Common myeloid progenitor, CD34-positive (primary cell): ENCODE measurements around the gene C19orf44.

Source experiments
- CTCF ChIA-PET: fragments of 350-600 bp; sonication (Branson Sonifier 250); formaldehyde crosslinking; loops from one replicate; lab custom pipeline; 2021; ENCODE audit warnings: antibody characterized with exemption; lab: Charles Lee
- POLR2A ChIA-PET: fragments of 350-600 bp; sonication (Branson Sonifier 250); formaldehyde crosslinking; loops from one replicate; lab custom pipeline; 2021; ENCODE audit warnings: antibody characterized with exemption; lab: Charles Lee
- DNase-seq, 3 donors: peaks; one replicate each; pipeline versions ENCODE4 v3.0.0 to v3.0.0-alpha.2; 2013
- H3K27ac ChIP-seq, 2 experiments: 1 replicate in 1 of 2; 2 replicates in 1 of 2; pipeline ENCODE4 v1.7.0; 2013; ENCODE audit warnings: inconsistent platforms in 2 of 2, low read length in 2 of 2, mild to moderate bottlenecking in 2 of 2, low read depth in 1 of 2, moderate library complexity in 1 of 2; ENCODE audit not compliant: severe bottlenecking in 2 of 2, insufficient read depth in 1 of 2, poor library complexity in 1 of 2
- H3K27me3 ChIP-seq, 5 experiments: replicated peaks in 2 of 5; 1 replicate in 3 of 5; 2 replicates in 2 of 5; pipeline versions ENCODE4 v1.6.1 to v1.7.0; 2013; ENCODE audit warnings: low read length in 4 of 5, mild to moderate bottlenecking in 2 of 5, moderate library complexity in 2 of 5, inconsistent platforms in 1 of 5; ENCODE audit not compliant: insufficient read depth in 5 of 5, control insufficient read depth in 4 of 5
- H3K36me3 ChIP-seq, 4 experiments: 1 replicate in 2 of 4; 2 replicates in 2 of 4; pipeline versions ENCODE4 v1.6.1 to v1.7.0; 2013; ENCODE audit warnings: low read length in 3 of 4, control low read depth in 1 of 4, mild to moderate bottlenecking in 1 of 4; ENCODE audit not compliant: control insufficient read depth in 4 of 4, insufficient read depth in 4 of 4
- H3K4me1 ChIP-seq, 4 experiments: 1 replicate in 3 of 4; 2 replicates in 1 of 4; pipeline versions ENCODE4 v1.6.1 to v1.7.1; 2013; ENCODE audit warnings: low read length in 3 of 4, mild to moderate bottlenecking in 3 of 4, control low read depth in 1 of 4, inconsistent platforms in 1 of 4, moderate library complexity in 1 of 4; ENCODE audit not compliant: control insufficient read depth in 4 of 4, insufficient read depth in 4 of 4; ENCODE audit errors: control extremely low read depth in 1 of 4
- H3K4me3 ChIP-seq, 7 experiments: 1 replicate in 4 of 7; 2 replicates in 3 of 7; pipeline versions ENCODE4 v1.5.1 to v1.7.0; 2013; ENCODE audit warnings: mild to moderate bottlenecking in 7 of 7, low read length in 6 of 7, moderate library complexity in 6 of 7, inconsistent platforms in 2 of 7, low read depth in 2 of 7, control low read depth in 1 of 7; ENCODE audit not compliant: insufficient read depth in 4 of 7, control insufficient read depth in 1 of 7; ENCODE audit errors: extremely low read depth in 1 of 7
- H3K9me3 ChIP-seq, 5 experiments: 1 replicate in 4 of 5; 2 replicates in 1 of 5; pipeline versions ENCODE4 v1.6.1 to v1.7.1; 2013; ENCODE audit warnings: low read length in 4 of 5, mild to moderate bottlenecking in 2 of 5, inconsistent platforms in 1 of 5, low read depth in 1 of 5, moderate library complexity in 1 of 5; ENCODE audit not compliant: control insufficient read depth in 4 of 5, insufficient read depth in 2 of 5; ENCODE audit errors: control extremely low read depth in 1 of 5
- WGBS: methylation state at CpG from one replicate; pipeline ENCODE4 v1.1.5; 2013; ENCODE audit not compliant: insufficient coverage; 5-methylcytosine and 5-hydroxymethylcytosine counted together

C19orf44 gene

GRCh38 chr19:16559780-16560276 is 63.6 kb downstream of the C19orf44 start:
- Histone ChIP-seq H3K9me3 (no peaks in the 10 kb centered on the region), H3K36me3 (peaks cover 9 to 56% (median 25%) of the 10 kb centered on the region in 4 experiments), H3K4me3 (no peak overlapping the region), H3K27me3 (peaks cover 0 to 2% (median 0%) of the 10 kb centered on the region in 5 experiments), H3K4me1 (peaks cover 0 to 5% (median 4%) of the 10 kb centered on the region in 4 experiments), H3K27ac (no peak overlapping the region)
- no peak for DNase-seq
- POLR2A ChIA-PET, result interaction anchor here (0.6 kb wide), 1 partner anchor 394 kb away, joined by 4 read pairs; no protein-coding TSS in a partner anchor
- CTCF ChIA-PET, result no interaction called here
- 97% methylated on average over 10 of the region's 10 CpGs for whole genome bisulfite sequencing

- Histone ChIP-seq H3K27me3 (peaks cover 0 to 2% (median 0%) of the 10 kb centered on the region in 5 experiments), H3K4me1 (peaks cover 0 to 11% (median 9%) of the 10 kb centered on the region in 4 experiments), H3K27ac (no peak overlapping the region), H3K9me3 (no peaks in the 10 kb centered on the region), H3K36me3 (peaks cover 6 to 49% (median 24%) of the 10 kb centered on the region in 4 experiments), H3K4me3 (no peak overlapping the region)
- 100% methylated on average over 4 of the region's 8 CpGs for WGBS
- DNase-seq, result no peak
- POLR2A ChIA-PET, result interaction anchor here (0.6 to 1.3 kb wide), 4 partner anchors 26 to 126 kb away, joined by 3 to 4 read pairs (median 4); no protein-coding TSS in a partner anchor
- CTCF ChIA-PET, result interaction anchor here (0.9 kb wide), 1 partner anchor 45 kb away, joined by 4 read pairs; no protein-coding TSS in a partner anchor
Measured at GRCh38 chr19:16561382-16561781, 65.2 kb downstream of the C19orf44 start.

DNA sequence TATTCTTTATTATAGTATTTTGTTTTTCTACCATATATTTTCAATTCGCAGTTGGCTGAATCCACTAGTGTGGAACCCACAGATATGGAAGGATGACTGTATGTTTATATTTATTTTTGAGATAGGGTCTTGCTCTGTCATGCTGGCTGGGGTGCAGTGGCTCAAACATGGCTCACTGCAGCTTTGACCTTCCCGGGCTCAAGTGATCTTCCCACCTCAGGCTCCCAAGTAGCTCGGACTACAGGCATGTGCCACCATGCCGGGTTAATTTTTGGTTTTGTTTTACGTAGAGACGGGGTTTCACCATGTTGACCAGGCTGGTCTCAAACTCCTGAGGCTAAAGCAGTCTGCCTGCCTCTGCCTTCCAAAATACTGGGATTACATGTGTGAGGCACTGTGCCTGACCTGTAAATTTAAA is 66.4 kb downstream of the C19orf44 start:
- Histone ChIP-seq H3K27ac (no peak overlapping the region), H3K9me3 (no peaks in the 10 kb centered on the region), H3K4me1 (peaks cover 4 to 17% (median 15%) of the 10 kb centered on the region in 4 experiments), H3K4me3 (no peak overlapping the region), H3K27me3 (peaks cover 0 to 2% (median 0%) of the 10 kb centered on the region in 5 experiments), H3K36me3 (peaks cover 6 to 55% (median 24%) of the 10 kb centered on the region in 4 experiments)
- POLR2A ChIA-PET, result interaction anchor here (1.0 kb wide), 1 partner anchor 124 kb away, joined by 3 read pairs; no protein-coding TSS in a partner anchor
- DNase-seq, result no peak
- CTCF ChIA-PET, result interaction anchor here (0.8 kb wide), 1 partner anchor 143 kb away, joined by 3 read pairs; no protein-coding TSS in a partner anchor
- 96% methylated on average over 5 of the region's 6 CpGs for WGBS

GRCh38 chr19:16564842-16565241 is 68.6 kb downstream of the C19orf44 start:
- POLR2A ChIA-PET, result no interaction called here
- no peak for DNase-seq
- 95% methylated on average over 6 of the region's 7 CpGs for WGBS
- Histone ChIP-seq H3K36me3 (peaks cover 7 to 72% (median 26%) of the 10 kb centered on the region in 4 experiments), H3K27ac (no peak overlapping the region), H3K4me3 (no peak overlapping the region), H3K4me1 (peaks cover 4 to 17% (median 15%) of the 10 kb centered on the region in 4 experiments), H3K9me3 (no peaks in the 10 kb centered on the region), H3K27me3 (no peaks in the 10 kb centered on the region)
- CTCF ChIA-PET, result interaction anchor here (1.9 to 2.4 kb wide), 2 partner anchors 9 to 23 kb away, joined by 6 to 10 read pairs; no protein-coding TSS in a partner anchor

GRCh38 chr19:16566161-16566560 is 70.0 kb downstream of the C19orf44 start:
- H3K4me3 ChIP-seq, result peak overlapping the region in 4 of 7 experiments; percentile 17 to 35 (median 24)
- H3K4me1 ChIP-seq, result peaks cover 6 to 26% (median 19%) of the 10 kb centered on the region in 4 experiments
- H3K27me3 ChIP-seq, result no peaks in the 10 kb centered on the region
- no peaks in the 10 kb centered on the region for H3K9me3 ChIP-seq
- peak overlapping the region; percentile 40 to 59 for H3K27ac ChIP-seq
- CTCF ChIA-PET, result interaction anchor here (1.0 to 2.4 kb wide), 4 partner anchors 11 to 22 kb away, joined by 3 to 10 read pairs (median 4); no protein-coding TSS in a partner anchor
- H3K36me3 ChIP-seq, result peaks cover 6 to 73% (median 19%) of the 10 kb centered on the region in 4 experiments
- DNase-seq, result peak; percentile 93 to 98 (median 96)
- WGBS, result 0% methylated on average over 6 of the region's 10 CpGs
- POLR2A ChIA-PET, result interaction anchor here (0.7 to 1.5 kb wide), 5 partner anchors 10 to 24 kb away, joined by 4 to 7 read pairs (median 5); partner anchors contain the start of gene CHERP

DNA sequence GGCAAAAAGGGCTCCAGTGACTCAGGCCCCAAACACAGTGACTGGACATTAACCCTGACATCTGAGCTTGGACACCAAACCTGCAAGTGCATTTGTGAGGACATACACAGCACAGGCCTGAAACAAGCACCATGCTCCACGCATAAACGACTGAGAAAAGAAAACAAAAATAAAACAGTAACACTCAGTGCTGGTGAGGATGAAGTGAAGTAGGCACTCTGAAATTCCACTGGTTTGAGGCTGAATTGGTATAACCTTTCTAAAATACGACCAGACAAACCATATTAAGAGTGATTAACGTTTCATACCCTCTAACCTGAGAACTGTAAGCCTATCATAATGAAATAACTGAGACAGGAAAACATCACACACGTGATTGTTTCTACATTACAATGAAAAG is 70.5 kb downstream of the C19orf44 start:
- Histone ChIP-seq H3K9me3 (no peaks in the 10 kb centered on the region), H3K36me3 (peaks cover 3 to 68% (median 15%) of the 10 kb centered on the region in 4 experiments), H3K4me3 (peak overlapping the region in 3 of 7 experiments; percentile 19 to 35 (median 21)), H3K27me3 (no peaks in the 10 kb centered on the region), H3K4me1 (peaks cover 6 to 32% (median 24%) of the 10 kb centered on the region in 4 experiments), H3K27ac (peak overlapping the region; percentile 40 to 59)
- peak in 1 of 3 donors; percentile 22 for DNase-seq
- 100% methylated on average over 2 of the region's 5 CpGs for WGBS
- POLR2A ChIA-PET, result interaction anchor here (0.7 to 1.5 kb wide), 4 partner anchors 10 to 18 kb away, joined by 4 to 7 read pairs (median 4); no protein-coding TSS in a partner anchor
- CTCF ChIA-PET, result interaction anchor here (1.0 to 2.4 kb wide), 5 partner anchors 11 to 40 kb away, joined by 3 to 10 read pairs (median 4); no protein-coding TSS in a partner anchor
